ENCODE results near the gene LGMN.

LGMN gene

DNA sequence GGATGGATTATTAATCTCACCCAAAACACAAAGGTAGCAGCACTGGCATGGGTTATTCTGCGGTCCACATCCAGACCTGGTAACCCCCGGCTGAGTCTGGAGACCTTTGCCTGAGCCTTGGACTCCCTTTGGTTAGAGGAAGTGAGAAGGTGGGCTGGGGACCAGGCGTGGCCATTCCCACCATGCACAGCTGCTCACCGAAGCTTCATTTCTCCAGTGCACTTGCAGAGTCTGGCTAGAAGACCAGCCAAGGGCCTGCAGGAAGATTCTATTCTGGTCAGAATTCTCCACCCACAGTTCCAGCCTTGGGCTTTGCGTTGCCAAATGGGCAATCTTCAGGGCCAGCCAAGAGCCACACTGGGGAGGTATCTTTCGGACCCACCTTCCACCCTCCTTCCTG is 73.0 kb downstream of the LGMN start (continued):
- TF ChIP-seq, protein P1, sequence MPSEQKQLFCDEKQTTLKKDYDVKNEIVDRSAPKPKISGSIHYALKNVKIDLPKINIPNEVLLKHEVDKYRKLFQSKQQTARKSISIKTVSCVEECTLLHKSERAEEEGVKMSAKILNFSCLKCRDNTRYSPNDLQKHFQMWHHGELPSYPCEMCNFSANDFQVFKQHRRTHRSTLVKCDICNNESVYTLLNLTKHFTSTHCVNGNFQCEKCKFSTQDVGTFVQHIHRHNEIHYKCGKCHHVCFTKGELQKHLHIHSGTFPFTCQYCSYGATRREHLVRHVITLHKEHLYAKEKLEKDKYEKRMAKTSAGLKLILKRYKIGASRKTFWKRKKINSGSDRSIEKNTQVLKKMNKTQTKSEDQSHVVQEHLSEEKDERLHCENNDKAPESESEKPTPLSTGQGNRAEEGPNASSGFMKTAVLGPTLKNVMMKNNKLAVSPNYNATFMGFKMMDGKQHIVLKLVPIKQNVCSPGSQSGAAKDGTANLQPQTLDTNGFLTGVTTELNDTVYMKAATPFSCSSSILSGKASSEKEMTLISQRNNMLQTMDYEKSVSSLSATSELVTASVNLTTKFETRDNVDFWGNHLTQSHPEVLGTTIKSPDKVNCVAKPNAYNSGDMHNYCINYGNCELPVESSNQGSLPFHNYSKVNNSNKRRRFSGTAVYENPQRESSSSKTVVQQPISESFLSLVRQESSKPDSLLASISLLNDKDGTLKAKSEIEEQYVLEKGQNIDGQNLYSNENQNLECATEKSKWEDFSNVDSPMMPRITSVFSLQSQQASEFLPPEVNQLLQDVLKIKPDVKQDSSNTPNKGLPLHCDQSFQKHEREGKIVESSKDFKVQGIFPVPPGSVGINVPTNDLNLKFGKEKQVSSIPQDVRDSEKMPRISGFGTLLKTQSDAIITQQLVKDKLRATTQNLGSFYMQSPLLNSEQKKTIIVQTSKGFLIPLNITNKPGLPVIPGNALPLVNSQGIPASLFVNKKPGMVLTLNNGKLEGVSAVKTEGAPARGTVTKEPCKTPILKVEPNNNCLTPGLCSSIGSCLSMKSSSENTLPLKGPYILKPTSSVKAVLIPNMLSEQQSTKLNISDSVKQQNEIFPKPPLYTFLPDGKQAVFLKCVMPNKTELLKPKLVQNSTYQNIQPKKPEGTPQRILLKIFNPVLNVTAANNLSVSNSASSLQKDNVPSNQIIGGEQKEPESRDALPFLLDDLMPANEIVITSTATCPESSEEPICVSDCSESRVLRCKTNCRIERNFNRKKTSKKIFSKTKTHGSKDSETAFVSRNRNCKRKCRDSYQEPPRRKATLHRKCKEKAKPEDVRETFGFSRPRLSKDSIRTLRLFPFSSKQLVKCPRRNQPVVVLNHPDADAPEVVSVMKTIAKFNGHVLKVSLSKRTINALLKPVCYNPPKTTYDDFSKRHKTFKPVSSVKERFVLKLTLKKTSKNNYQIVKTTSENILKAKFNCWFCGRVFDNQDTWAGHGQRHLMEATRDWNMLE (tag by site-specific recombination; conservative IDR thresholded peaks at IDR 0.05; ENCODE audit: low read depth): no peak

DNA sequence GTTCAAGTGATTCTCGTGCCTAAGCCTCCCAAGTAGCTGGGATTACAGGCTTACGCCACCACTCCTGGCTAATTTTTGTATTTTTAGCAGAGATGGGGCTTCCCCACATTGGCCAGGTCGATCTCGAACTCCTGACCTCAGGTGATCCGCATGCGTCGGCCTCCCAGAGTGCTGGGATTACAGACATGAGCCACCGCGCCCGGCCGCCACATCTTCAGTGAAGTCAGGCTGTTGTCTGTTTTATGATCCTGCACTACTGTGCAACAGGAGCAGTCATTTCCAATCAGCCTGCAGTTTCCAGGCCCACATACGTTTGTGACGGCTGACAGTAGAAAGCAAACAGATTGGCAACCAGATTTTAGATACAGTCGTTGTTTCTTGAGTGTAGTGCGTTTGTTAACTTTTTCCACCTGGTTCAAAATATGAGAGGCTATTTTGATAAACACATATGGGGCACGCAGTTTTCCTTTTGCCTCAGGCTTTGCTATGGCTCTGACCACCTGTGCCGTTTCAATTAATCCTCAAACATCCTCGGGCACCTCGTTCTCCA is 74.8 kb downstream of the LGMN start:
- Histone ChIP-seq H3K36me3 (ENCODE audit: control insufficient read depth in 2 of 2, insufficient read depth in 1 of 2, low read length in 2 of 2) (no peaks in the 10 kb centered on the region), H3K4me1 (ENCODE audit: control insufficient read depth, insufficient read depth, low read length) (no peaks in the 10 kb centered on the region), H3K27ac (ENCODE audit: extremely low read depth, low read depth, low read length) (no peak overlapping the region), H3K9me3 (ENCODE audit: control insufficient read depth, insufficient read depth, low read depth, low read length) (no peaks in the 10 kb centered on the region), H3K4me3 (ENCODE audit: low read depth, low read length) (no peak overlapping the region)
- CTCF ChIA-PET: interaction anchor here (0.5 to 1.5 kb wide), 3 partner anchors 13 to 207 kb away, joined by 3 to 5 read pairs (median 3); no protein-coding TSS in a partner anchor
- POLR2A ChIA-PET: no interaction called here
- no peak for TF ChIP-seq ZNF394 (tag by site-specific recombination; IDR thresholded peaks at IDR 0.05; ENCODE audit: borderline replicate concordance)
- TF ChIP-seq, protein P2, sequence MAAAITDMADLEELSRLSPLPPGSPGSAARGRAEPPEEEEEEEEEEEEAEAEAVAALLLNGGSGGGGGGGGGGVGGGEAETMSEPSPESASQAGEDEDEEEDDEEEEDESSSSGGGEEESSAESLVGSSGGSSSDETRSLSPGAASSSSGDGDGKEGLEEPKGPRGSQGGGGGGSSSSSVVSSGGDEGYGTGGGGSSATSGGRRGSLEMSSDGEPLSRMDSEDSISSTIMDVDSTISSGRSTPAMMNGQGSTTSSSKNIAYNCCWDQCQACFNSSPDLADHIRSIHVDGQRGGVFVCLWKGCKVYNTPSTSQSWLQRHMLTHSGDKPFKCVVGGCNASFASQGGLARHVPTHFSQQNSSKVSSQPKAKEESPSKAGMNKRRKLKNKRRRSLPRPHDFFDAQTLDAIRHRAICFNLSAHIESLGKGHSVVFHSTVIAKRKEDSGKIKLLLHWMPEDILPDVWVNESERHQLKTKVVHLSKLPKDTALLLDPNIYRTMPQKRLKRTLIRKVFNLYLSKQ (tag by site-specific recombination; IDR thresholded peaks at IDR 0.05; ENCODE audit: borderline replicate concordance): no peak
- TF ChIP-seq GLIS1 (tag by site-specific recombination; IDR thresholded peaks at IDR 0.05): no peak
- no peak for TF ChIP-seq ZNF391 (tag by site-specific recombination; IDR thresholded peaks at IDR 0.05; ENCODE audit: borderline replicate concordance, low read depth)
- TF ChIP-seq, protein P3, sequence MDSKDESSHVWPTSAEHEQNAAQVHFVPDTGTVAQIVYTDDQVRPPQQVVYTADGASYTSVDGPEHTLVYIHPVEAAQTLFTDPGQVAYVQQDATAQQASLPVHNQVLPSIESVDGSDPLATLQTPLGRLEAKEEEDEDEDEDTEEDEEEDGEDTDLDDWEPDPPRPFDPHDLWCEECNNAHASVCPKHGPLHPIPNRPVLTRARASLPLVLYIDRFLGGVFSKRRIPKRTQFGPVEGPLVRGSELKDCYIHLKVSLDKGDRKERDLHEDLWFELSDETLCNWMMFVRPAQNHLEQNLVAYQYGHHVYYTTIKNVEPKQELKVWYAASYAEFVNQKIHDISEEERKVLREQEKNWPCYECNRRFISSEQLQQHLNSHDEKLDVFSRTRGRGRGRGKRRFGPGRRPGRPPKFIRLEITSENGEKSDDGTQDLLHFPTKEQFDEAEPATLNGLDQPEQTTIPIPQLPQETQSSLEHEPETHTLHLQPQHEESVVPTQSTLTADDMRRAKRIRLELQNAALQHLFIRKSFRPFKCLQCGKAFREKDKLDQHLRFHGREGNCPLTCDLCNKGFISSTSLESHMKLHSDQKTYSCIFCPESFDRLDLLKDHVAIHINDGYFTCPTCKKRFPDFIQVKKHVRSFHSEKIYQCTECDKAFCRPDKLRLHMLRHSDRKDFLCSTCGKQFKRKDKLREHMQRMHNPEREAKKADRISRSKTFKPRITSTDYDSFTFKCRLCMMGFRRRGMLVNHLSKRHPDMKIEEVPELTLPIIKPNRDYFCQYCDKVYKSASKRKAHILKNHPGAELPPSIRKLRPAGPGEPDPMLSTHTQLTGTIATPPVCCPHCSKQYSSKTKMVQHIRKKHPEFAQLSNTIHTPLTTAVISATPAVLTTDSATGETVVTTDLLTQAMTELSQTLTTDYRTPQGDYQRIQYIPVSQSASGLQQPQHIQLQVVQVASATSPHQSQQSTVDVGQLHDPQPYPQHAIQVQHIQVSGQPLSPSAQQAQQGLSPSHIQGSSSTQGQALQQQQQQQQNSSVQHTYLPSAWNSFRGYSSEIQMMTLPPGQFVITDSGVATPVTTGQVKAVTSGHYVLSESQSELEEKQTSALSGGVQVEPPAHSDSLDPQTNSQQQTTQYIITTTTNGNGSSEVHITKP (tag by site-specific recombination; IDR thresholded peaks at IDR 0.05): no peak
- TF ChIP-seq ZXDB (tag by site-specific recombination; IDR thresholded peaks at IDR 0.05): no peak
- TF ChIP-seq BCL11B (tag by site-specific recombination; IDR thresholded peaks at IDR 0.05; ENCODE audit: low read depth): no peak
- no peak for TF ChIP-seq ZNF174 (tag by site-specific recombination; IDR thresholded peaks at IDR 0.05)

DNA sequence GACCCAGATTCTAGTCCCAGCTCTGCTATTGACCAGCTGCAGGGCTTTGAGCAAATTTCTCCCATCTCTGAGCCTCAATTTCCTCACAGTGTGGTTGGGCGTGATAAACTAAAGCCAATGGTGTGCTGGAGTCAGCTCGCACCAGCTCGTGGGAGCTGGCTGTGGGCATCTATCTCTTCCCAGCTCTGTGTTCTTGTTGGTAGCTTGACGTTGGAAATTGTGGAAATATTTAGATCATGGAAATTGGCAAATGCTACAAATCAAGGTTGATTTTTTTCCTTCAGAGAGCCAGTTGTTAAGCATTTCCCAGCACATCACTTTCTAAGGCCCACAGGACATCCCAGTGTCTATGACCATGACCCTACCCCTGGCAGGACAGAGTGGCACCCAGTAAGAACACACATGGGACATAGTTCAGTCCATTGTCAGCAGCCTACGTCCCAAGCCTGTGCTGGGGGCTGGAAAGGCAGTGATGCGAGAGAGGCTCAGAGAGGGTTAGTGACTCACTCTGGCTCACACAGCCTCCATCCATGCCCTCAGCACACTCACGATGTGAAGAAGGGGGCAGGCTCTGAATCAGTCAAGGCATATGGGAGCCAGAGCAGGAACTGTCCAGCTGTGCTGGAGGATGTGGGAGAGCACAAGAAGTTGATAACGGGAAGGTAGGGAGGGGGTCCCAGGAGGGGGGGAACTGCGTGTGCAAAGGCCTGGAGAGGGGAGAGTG is 77.6 kb downstream of the LGMN start:
- Histone ChIP-seq H3K9me3 (ENCODE audit: control insufficient read depth, insufficient read depth, low read depth, low read length) (no peaks in the 10 kb centered on the region), H3K4me1 (ENCODE audit: control insufficient read depth, insufficient read depth, low read length) (no peaks in the 10 kb centered on the region), H3K36me3 (ENCODE audit: control insufficient read depth in 2 of 2, insufficient read depth in 1 of 2, low read length in 2 of 2) (no peaks in the 10 kb centered on the region), H3K27ac (ENCODE audit: extremely low read depth, low read depth, low read length) (no peak overlapping the region), H3K4me3 (ENCODE audit: low read depth, low read length) (no peak overlapping the region)
- ChIA-PET CTCF (interaction anchor here (1.4 kb wide), 1 partner anchor 11 kb away, joined by 7 read pairs; no protein-coding TSS in a partner anchor), POLR2A (no interaction called here)
- TF ChIP-seq, protein P4, sequence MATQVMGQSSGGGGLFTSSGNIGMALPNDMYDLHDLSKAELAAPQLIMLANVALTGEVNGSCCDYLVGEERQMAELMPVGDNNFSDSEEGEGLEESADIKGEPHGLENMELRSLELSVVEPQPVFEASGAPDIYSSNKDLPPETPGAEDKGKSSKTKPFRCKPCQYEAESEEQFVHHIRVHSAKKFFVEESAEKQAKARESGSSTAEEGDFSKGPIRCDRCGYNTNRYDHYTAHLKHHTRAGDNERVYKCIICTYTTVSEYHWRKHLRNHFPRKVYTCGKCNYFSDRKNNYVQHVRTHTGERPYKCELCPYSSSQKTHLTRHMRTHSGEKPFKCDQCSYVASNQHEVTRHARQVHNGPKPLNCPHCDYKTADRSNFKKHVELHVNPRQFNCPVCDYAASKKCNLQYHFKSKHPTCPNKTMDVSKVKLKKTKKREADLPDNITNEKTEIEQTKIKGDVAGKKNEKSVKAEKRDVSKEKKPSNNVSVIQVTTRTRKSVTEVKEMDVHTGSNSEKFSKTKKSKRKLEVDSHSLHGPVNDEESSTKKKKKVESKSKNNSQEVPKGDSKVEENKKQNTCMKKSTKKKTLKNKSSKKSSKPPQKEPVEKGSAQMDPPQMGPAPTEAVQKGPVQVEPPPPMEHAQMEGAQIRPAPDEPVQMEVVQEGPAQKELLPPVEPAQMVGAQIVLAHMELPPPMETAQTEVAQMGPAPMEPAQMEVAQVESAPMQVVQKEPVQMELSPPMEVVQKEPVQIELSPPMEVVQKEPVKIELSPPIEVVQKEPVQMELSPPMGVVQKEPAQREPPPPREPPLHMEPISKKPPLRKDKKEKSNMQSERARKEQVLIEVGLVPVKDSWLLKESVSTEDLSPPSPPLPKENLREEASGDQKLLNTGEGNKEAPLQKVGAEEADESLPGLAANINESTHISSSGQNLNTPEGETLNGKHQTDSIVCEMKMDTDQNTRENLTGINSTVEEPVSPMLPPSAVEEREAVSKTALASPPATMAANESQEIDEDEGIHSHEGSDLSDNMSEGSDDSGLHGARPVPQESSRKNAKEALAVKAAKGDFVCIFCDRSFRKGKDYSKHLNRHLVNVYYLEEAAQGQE (tag by site-specific recombination; IDR thresholded peaks at IDR 0.05): peak; percentile 24; the same call in 1 of the 2 replicates
- TF ChIP-seq TCF7L2 (IDR thresholded peaks at IDR 0.05; ENCODE audit: borderline replicate concordance, low read depth, low read length): no peak
- TF ChIP-seq, protein P5, sequence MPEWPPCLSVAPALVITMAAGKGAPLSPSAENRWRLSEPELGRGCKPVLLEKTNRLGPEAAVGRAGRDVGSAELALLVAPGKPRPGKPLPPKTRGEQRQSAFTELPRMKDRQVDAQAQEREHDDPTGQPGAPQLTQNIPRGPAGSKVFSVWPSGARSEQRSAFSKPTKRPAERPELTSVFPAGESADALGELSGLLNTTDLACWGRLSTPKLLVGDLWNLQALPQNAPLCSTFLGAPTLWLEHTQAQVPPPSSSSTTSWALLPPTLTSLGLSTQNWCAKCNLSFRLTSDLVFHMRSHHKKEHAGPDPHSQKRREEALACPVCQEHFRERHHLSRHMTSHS (tag by site-specific recombination; IDR thresholded peaks at IDR 0.05): no peak

Measured in HEK293 (cell line).